Stomach (tissue), 9 donors: Measurements from ENCODE around the gene RBPMS2. TPM values are rescaled to one million over a fixed set of nuclear protein-coding genes. Genes with fewer than 3 reads are reported as not detected.
A peak's percentile ranks its signal among the peaks of the same experiment; 100 is the strongest.

Experiments
- DNase-seq, 2 donors: peaks; one replicate each; pipeline versions ENCODE4 v3.0.0 to v3.0.0-alpha.2; 2013 to 2019
- H3K27ac ChIP-seq, 5 donors: fragments of 200-600 bp in 4 of 5; sonication (generic) in 4 of 5; one replicate each; pipeline ENCODE4 v1.5.1; 2013 to 2019; ENCODE audit warnings: mild to moderate bottlenecking in 1 of 5, moderate library complexity in 1 of 5
- H3K27me3 ChIP-seq, 3 donors: fragments of 200-600 bp; sonication (generic); one replicate each; pipeline ENCODE4 v1.5.1; 2017 to 2019; ENCODE audit warnings: mixed run types in 1 of 3
- H3K36me3 ChIP-seq, 4 donors: fragments of 200-600 bp; sonication (generic); 1 replicate in 3 of 4; 2 replicates in 1 of 4; pipeline ENCODE4 v1.5.1; 2016 to 2019
- H3K4me1 ChIP-seq, 4 donors: fragments of 200-600 bp; sonication (generic); one replicate each; pipeline ENCODE4 v1.5.1; 2016 to 2019
- H3K4me3 ChIP-seq, 4 donors: fragments of 200-600 bp; sonication (generic) in 3 of 4; one replicate each; pipeline ENCODE4 v1.5.1; 2016 to 2019; ENCODE audit warnings: mild to moderate bottlenecking in 1 of 4
- H3K9me3 ChIP-seq, 4 donors: fragments of 200-600 bp; sonication (generic); one replicate each; pipeline ENCODE4 v1.5.1; 2016 to 2019
- CTCF ChIP-seq, 7 experiments: fragments of 450-650 bp in 4 of 7; fragments of 200-600 bp in 3 of 7; sonication (generic) in 3 of 7; IDR thresholded peaks; one replicate each; pipeline ENCODE4 v1.5.1; 2016 to 2019; ENCODE audit warnings: antibody characterized with exemption in 7 of 7, control low read depth in 2 of 7, mild to moderate bottlenecking in 1 of 7
- EP300 ChIP-seq: sonication (generic); formaldehyde crosslinking; IDR thresholded peaks from one replicate; pipeline ENCODE4 v1.6.1; 2017; ENCODE audit warnings: antibody characterized with exemption
- POLR2A ChIP-seq, 4 donors: fragments of 450-650 bp; IDR thresholded peaks; one replicate each; pipeline ENCODE4 v1.6.1; 2016; ENCODE audit warnings: antibody characterized with exemption in 4 of 4, control low read depth in 2 of 4, mild to moderate bottlenecking in 1 of 4, moderate library complexity in 1 of 4
- POLR2AphosphoS5 ChIP-seq, 3 donors: sonication (generic); formaldehyde crosslinking; IDR thresholded peaks; one replicate each; pipeline ENCODE4 v1.6.1; 2016; ENCODE audit warnings: antibody characterized with exemption in 3 of 3
- WGBS, 5 donors: extraction: QIAGEN DNeasy Blood & Tissue Kit in 3 of 5; methylation state at CpG; one replicate each; pipeline versions ENCODE4 v1.1.5 to v1.1.7; 2013 to 2018; 5-methylcytosine and 5-hydroxymethylcytosine counted together
- intact Hi-C: fragments of 100-400 bp; cut with DNase I; formaldehyde crosslinking; loops from one replicate; pipeline ENCODE4 v1.15.1; 2023; ENCODE audit warnings: low total_unique reads
- polyA plus RNA-seq, 3 donors: library from polyadenylated mRNA; stranded (reverse); fragments of 200-250 nt; gene quantifications; one replicate each; pipeline ENCODE4 v1.2.3, GENCODE V29; 2013
- total RNA-seq, 5 donors: library from RNA; depleted of rRNA; stranded (reverse); fragments of >200 nt; gene quantifications; one replicate each; pipeline versions ENCODE4 v1.1.0 to v1.2.3, GENCODE V29; 2014 to 2016
- donor health status: healthy with polysubstance abuse.
- donor health status: Bipolar disorder and iron deficiency.
- donor health status: healthy.

Gene RBPMS2
- total and polyA plus RNA-seq, 8 donors: 2.3 to 38.8 (median 9.1) TPM

- Histone ChIP-seq H3K9me3 (no peaks in the 10 kb centered on the region), H3K4me1 (peaks cover 50 to 87% (median 74%) of the 10 kb centered on the region in 4 donors), H3K27ac (peak overlapping the region; percentile 25 to 93 (median 74)), H3K36me3 (peaks cover 0 to 4% (median 2%) of the 10 kb centered on the region in 4 donors), H3K27me3 (no peaks in the 10 kb centered on the region), H3K4me3 (peak overlapping the region in 2 of 4 donors; percentile 91 to 95)
- peak; percentile 30 to 84 for DNase-seq
- no peak for TF ChIP-seq CTCF (IDR thresholded peaks at IDR 0.05)
- TF ChIP-seq EP300: no peak
- TF ChIP-seq POLR2AphosphoS5 (IDR thresholded peaks at IDR 0.05): no peak
- no peak for TF ChIP-seq POLR2A (IDR thresholded peaks at IDR 0.05)
- intact Hi-C loops: no loop called here
- 28 to 37% (median 32%) methylated on average over 7 of the region's 7 CpGs for WGBS, 5 donors
These were observed 75.5 kb downstream of the RBPMS2 start for GRCh38 chr15:64699751-64700388.

- H3K36me3 ChIP-seq: peaks cover 4 to 13% (median 12%) of the 10 kb centered on the region in 4 donors
- no peak overlapping the region for H3K4me3 ChIP-seq
- intact Hi-C loops: no loop called here
- H3K27me3 ChIP-seq: no peaks in the 10 kb centered on the region
- H3K9me3 ChIP-seq: no peaks in the 10 kb centered on the region
- TF ChIP-seq POLR2AphosphoS5 (IDR thresholded peaks at IDR 0.05): no peak
- no peak for TF ChIP-seq CTCF (IDR thresholded peaks at IDR 0.05)
- TF ChIP-seq POLR2A (IDR thresholded peaks at IDR 0.05): no peak
- TF ChIP-seq EP300: no peak
- peak in 1 of 2 donors; percentile 48 for DNase-seq
- H3K4me1 ChIP-seq: peaks cover 54 to 93% (median 78%) of the 10 kb centered on the region in 4 donors
- peak overlapping the region in 4 of 5 donors; percentile 61 to 93 (median 81) for H3K27ac ChIP-seq
These were observed 76.6 kb downstream of the RBPMS2 start for GRCh38 chr15:64698823-64699222.

DNA sequence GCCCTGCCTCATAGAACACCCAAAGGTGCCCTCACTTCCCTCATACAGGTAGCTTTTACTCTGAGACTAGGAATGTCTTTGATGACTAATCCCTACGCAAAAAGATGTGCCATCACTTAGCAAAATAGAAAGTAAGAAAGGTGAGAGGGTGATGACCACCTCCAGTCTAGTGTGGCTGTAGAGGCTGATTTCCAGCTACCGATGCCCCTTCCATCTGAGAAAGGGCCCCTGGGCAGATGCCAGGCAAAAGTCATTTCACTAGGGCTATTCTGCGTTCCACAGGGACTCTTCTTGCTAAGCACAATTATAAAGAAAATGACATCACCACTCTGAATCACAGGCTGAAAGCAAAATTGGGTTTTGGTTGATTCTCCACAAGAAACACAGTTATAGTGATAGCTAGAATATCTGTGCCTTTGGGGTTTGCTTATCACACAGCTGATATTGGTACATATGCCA, 77.4 kb downstream of the RBPMS2 start:
- Histone ChIP-seq H3K27ac (peak overlapping the region in 3 of 5 donors; percentile 74 to 93 (median 88)), H3K9me3 (no peaks in the 10 kb centered on the region), H3K27me3 (no peaks in the 10 kb centered on the region), H3K4me3 (no peak overlapping the region), H3K36me3 (peaks cover 4 to 13% (median 12%) of the 10 kb centered on the region in 4 donors), H3K4me1 (peaks cover 63 to 97% (median 82%) of the 10 kb centered on the region in 4 donors)
- WGBS, 5 donors: 42 to 65% (median 63%) methylated on average over 3 of the region's 3 CpGs
- intact Hi-C loops: no loop called here
- no peak for DNase-seq
- TF ChIP-seq EP300: no peak
- no peak for TF ChIP-seq POLR2A (IDR thresholded peaks at IDR 0.05)
- no peak for TF ChIP-seq POLR2AphosphoS5 (IDR thresholded peaks at IDR 0.05)
- TF ChIP-seq CTCF (IDR thresholded peaks at IDR 0.05): no peak

- Histone ChIP-seq H3K36me3 (peaks cover 4 to 22% (median 14%) of the 10 kb centered on the region in 4 donors), H3K27ac (peak overlapping the region in 4 of 5 donors; percentile 13 to 93 (median 74)), H3K4me1 (peaks cover 63 to 100% (median 83%) of the 10 kb centered on the region in 4 donors), H3K4me3 (no peak overlapping the region), H3K9me3 (no peaks in the 10 kb centered on the region), H3K27me3 (no peaks in the 10 kb centered on the region)
- intact Hi-C loops: no loop called here
- TF ChIP-seq CTCF (IDR thresholded peaks at IDR 0.05) (no peak), POLR2AphosphoS5 (IDR thresholded peaks at IDR 0.05) (no peak), EP300 (no peak), POLR2A (IDR thresholded peaks at IDR 0.05) (no peak)
- no peak for DNase-seq
- 51 to 65% (median 63%) methylated on average over 3 of the region's 3 CpGs for WGBS, 5 donors
These were observed 78.9 kb downstream of the RBPMS2 start for GRCh38 chr15:64696481-64696880.
